HTERT RPE-1 (cell line): ENCODE measurements around the gene TCF4.

ENCODE experiments used
- in situ Hi-C: fragments of 300-500 bp; cut with MboI; formaldehyde crosslinking; loops from 4 replicates; pipeline ENCODE4 v1.14.3; 2020; ENCODE audit warnings: low sequenced_read_pairs

Gene TCF4

GRCh38 chr18:55508651-55509050, 79.3 kb downstream of the TCF4 start:
- in situ Hi-C loops: no loop called here

- in situ Hi-C loops: no loop called here
Measured at GRCh38 chr18:55506074-55506473, 81.9 kb downstream of the TCF4 start.

- in situ Hi-C loops: no loop called here
Measured at GRCh38 chr18:55504808-55505207, 83.2 kb downstream of the TCF4 start.

- in situ Hi-C loops: no loop called here
Measured at GRCh38 chr18:55503167-55503820, 84.7 kb downstream of the TCF4 start.

GRCh38 chr18:55501982-55502710, 85.8 kb downstream of the TCF4 start:
- in situ Hi-C loops: no loop called here

GRCh38 chr18:55501579-55501978, 86.4 kb downstream of the TCF4 start:
- in situ Hi-C loops: no loop called here

GRCh38 chr18:55500316-55501086, 87.5 kb downstream of the TCF4 start:
- in situ Hi-C loops: no loop called here

GRCh38 chr18:55499526-55499925, 88.5 kb downstream of the TCF4 start:
- in situ Hi-C loops: no loop called here

GRCh38 chr18:55497825-55498403, 90.1 kb downstream of the TCF4 start:
- in situ Hi-C loops: no loop called here

GRCh38 chr18:55494899-55495298, 93.1 kb downstream of the TCF4 start:
- in situ Hi-C loops: no loop called here

- in situ Hi-C loops: no loop called here
Measured at GRCh38 chr18:55494441-55494840, 93.6 kb downstream of the TCF4 start.

- in situ Hi-C loops: no loop called here
Measured at GRCh38 chr18:55491616-55492015, 96.4 kb downstream of the TCF4 start.

GRCh38 chr18:55489034-55489986, 98.7 kb downstream of the TCF4 start:
- in situ Hi-C loops: no loop called here

GRCh38 chr18:55488473-55488872, 99.5 kb downstream of the TCF4 start:
- in situ Hi-C loops: no loop called here

GRCh38 chr18:55487997-55488396, 100.0 kb downstream of the TCF4 start:
- in situ Hi-C loops: no loop called here

- in situ Hi-C loops: no loop called here
Measured at GRCh38 chr18:55486936-55487335, 101.1 kb downstream of the TCF4 start.

- in situ Hi-C loops: no loop called here
Measured at GRCh38 chr18:55485666-55486065, 102.3 kb downstream of the TCF4 start.

GRCh38 chr18:55484773-55485172, 103.2 kb downstream of the TCF4 start:
- in situ Hi-C loops: no loop called here

- in situ Hi-C loops: no loop called here
Measured at GRCh38 chr18:55483266-55483871, 104.6 kb downstream of the TCF4 start.
